ENCODE measurements around the gene SFMBT2.

GRCh38 chr10:7285522-7286322 lies 125.1 kb downstream of the SFMBT2 start:
- TF ChIP-seq ZNF687 (IDR thresholded peaks at IDR 0.05) (no peak), CTCF (IDR thresholded peaks at IDR 0.05 in 2 of 3, conservative IDR thresholded peaks at IDR 0.05 in 1 of 3; ENCODE audit: control insufficient read depth in 2 of 3, extremely low read depth in 1 of 3, insufficient read depth in 1 of 3, low read depth in 3 of 3, low read length in 3 of 3) (no peak), RFX5 (IDR thresholded peaks at IDR 0.05; ENCODE audit: low read depth, low read length) (no peak), EZH2 (IDR thresholded peaks at IDR 0.05; ENCODE audit: borderline replicate concordance, control insufficient read depth, low read depth, low read length) (no peak), POLR2A (IDR thresholded peaks at IDR 0.05; ENCODE audit: low read depth, low read length) (no peak)
